GM12878 (cell line): Measurements from ENCODE around the gene CATSPERD. TPM values are rescaled to one million over a fixed set of nuclear protein-coding genes. Genes with fewer than 3 reads are reported as not detected.

Source experiments
- ATAC-seq: fragments of 200-7000 bp; cut with Tn5 transposase; 3 replicates; pipeline ENCODE4 v1.9.1; 2020; ENCODE audit warnings: mild to moderate bottlenecking, moderate library complexity
- BruUV-seq: library from RNA; stranded (reverse); fragments of 400-500 nt; replicated peaks from 2 replicates; lab custom pipeline; 2021; lab: Mats Ljungman, UMichigan
- CTCF ChIA-PET: fragments of 300-600 bp; sonication (Branson Sonifier 250); formaldehyde crosslinking; extraction: SDS; loops from one replicate; lab custom pipeline; 2021; ENCODE audit warnings: inconsistent platforms; lab: Yijun Ruan, JAX
- POLR2A ChIA-PET: fragments of 350-600 bp; formaldehyde crosslinking; extraction: SDS; loops from one replicate; lab custom pipeline; 2021; ENCODE audit warnings: inconsistent platforms; lab: Charles Lee
- RAD21 ChIA-PET: fragments of 300-600 bp; sonication (Branson Sonifier 250); formaldehyde crosslinking; loops from one replicate; lab custom pipeline; 2023; ENCODE audit warnings: antibody characterized with exemption; ENCODE audit not compliant: unreplicated experiment; lab: Charles Lee
- SMC1A ChIA-PET: fragments of 300-600 bp; sonication (Branson Sonifier 250); formaldehyde crosslinking; loops from one replicate; lab custom pipeline; 2023; ENCODE audit not compliant: unreplicated experiment, uncharacterized antibody; lab: Charles Lee
- DNase-seq: peaks from one replicate; pipeline ENCODE4 v3.0.0-alpha.2; 2011; ENCODE audit warnings: low read depth, low spot score
- FAIRE-seq: peaks from 3 replicates; lab custom pipeline; 2011; peaks lifted over from hg19 to GRCh38; lab: Jason Lieb, UNC
- H2AFZ ChIP-seq: 2 replicates; pipeline ENCODE4 v1.6.0; 2011; ENCODE audit warnings: low read depth, low read length, control low read depth; ENCODE audit not compliant: control insufficient read depth
- H3K27ac ChIP-seq: 2 replicates; pipeline ENCODE4 v1.5.1; 2011; ENCODE audit warnings: control low read depth; ENCODE audit not compliant: control insufficient read depth, insufficient read depth
- H3K27me3 ChIP-seq, 2 experiments: replicated peaks in 1 of 2; 2 replicates each; pipeline versions ENCODE4 v1.6.0 to v1.6.1; 2011; ENCODE audit warnings: low read length in 1 of 2; ENCODE audit not compliant: control insufficient read depth in 2 of 2, insufficient read depth in 2 of 2
- H3K36me3 ChIP-seq, 2 experiments: 2 replicates each; pipeline ENCODE4 v1.5.1; 2011; ENCODE audit warnings: low read length in 1 of 2; ENCODE audit not compliant: control insufficient read depth in 2 of 2, insufficient read depth in 2 of 2
- H3K4me1 ChIP-seq: 2 replicates; pipeline ENCODE4 v1.6.1; 2011; ENCODE audit warnings: mild to moderate bottlenecking, low read length, moderate library complexity, mixed read lengths; ENCODE audit not compliant: control insufficient read depth, insufficient read depth
- H3K4me2 ChIP-seq: 2 replicates; pipeline ENCODE4 v1.6.0; 2011; ENCODE audit warnings: control low read depth; ENCODE audit not compliant: control insufficient read depth, insufficient read depth
- H3K4me3 ChIP-seq: fragments of 200-600 bp; sonication (generic); 2 replicates; pipeline ENCODE4 v1.5.1; 2016
- H3K79me2 ChIP-seq: 2 replicates; pipeline ENCODE4 v1.6.0; 2011; ENCODE audit warnings: low read length; ENCODE audit not compliant: control insufficient read depth, insufficient read depth
- H3K9ac ChIP-seq: 2 replicates; pipeline ENCODE4 v1.8.0; 2011; ENCODE audit warnings: low read length, control low read depth, mixed read lengths; ENCODE audit not compliant: control insufficient read depth, insufficient read depth
- H3K9me3 ChIP-seq: replicated peaks from 3 replicates; pipeline ENCODE4 v1.5.1; 2011; ENCODE audit warnings: mild to moderate bottlenecking, low read length; ENCODE audit not compliant: control insufficient read depth, insufficient read depth
- H4K20me1 ChIP-seq: 2 replicates; pipeline ENCODE4 v1.6.0; 2011; ENCODE audit not compliant: control insufficient read depth, insufficient read depth
- BCL3 ChIP-seq: IDR thresholded peaks from 2 replicates; pipeline ENCODE4 v1.6.1; 2011; ENCODE audit warnings: borderline replicate concordance, low read depth, mild to moderate bottlenecking, moderate library complexity, low read length; ENCODE audit not compliant: insufficient read depth, poor library complexity, severe bottlenecking
- BRCA1 ChIP-seq: IDR thresholded peaks from 2 replicates; pipeline ENCODE4 v1.6.1; 2011; ENCODE audit warnings: low read depth, low read length, improper control_type of control experiment
- CHD4 ChIP-seq: fragments of 200-600 bp; sonication (generic); IDR thresholded peaks from 2 replicates; pipeline ENCODE4 v1.6.1; 2016; ENCODE audit warnings: mild to moderate bottlenecking
- DPF2 ChIP-seq: fragments of 450-650 bp; IDR thresholded peaks from 2 replicates; pipeline ENCODE4 v1.6.1; 2017; ENCODE audit warnings: mild to moderate bottlenecking
- E2F8 ChIP-seq: fragments of 450-650 bp; IDR thresholded peaks from 2 replicates; pipeline ENCODE4 v1.6.1; 2018; ENCODE audit warnings: mild to moderate bottlenecking, low read depth, moderate library complexity; ENCODE audit not compliant: partially characterized antibody
- EGR1 ChIP-seq, 2 experiments: IDR thresholded peaks; 1 replicate in 1 of 2; 2 replicates in 1 of 2; pipeline ENCODE4 v1.6.1; 2011 to 2012; ENCODE audit warnings: low read depth in 2 of 2, low read length in 2 of 2, borderline replicate concordance in 1 of 2, mild to moderate bottlenecking in 1 of 2, moderate library complexity in 1 of 2
- ESRRA ChIP-seq: IDR thresholded peaks from 2 replicates; pipeline ENCODE4 v1.6.1; 2012; ENCODE audit warnings: mild to moderate bottlenecking, low read length, improper control_type of control experiment
- HDAC2 ChIP-seq: fragments of 200-600 bp; sonication (generic); IDR thresholded peaks from 2 replicates; pipeline ENCODE4 v1.6.1; 2017
- HDAC6 ChIP-seq: fragments of 200-600 bp; sonication (generic); IDR thresholded peaks from one replicate; pipeline ENCODE4 v1.8.0; 2017; ENCODE audit warnings: antibody characterized with exemption; ENCODE audit not compliant: unreplicated experiment
- KLF5 ChIP-seq: fragments of 450-650 bp; IDR thresholded peaks from 2 replicates; pipeline ENCODE4 v1.6.1; 2014; ENCODE audit warnings: mild to moderate bottlenecking; ENCODE audit not compliant: partially characterized antibody
- MAX ChIP-seq: IDR thresholded peaks from 2 replicates; pipeline ENCODE4 v1.6.1; 2012; ENCODE audit warnings: low read depth, low read length, improper control_type of control experiment
- MEF2A ChIP-seq: IDR thresholded peaks from 2 replicates; pipeline ENCODE4 v1.6.1; 2011; ENCODE audit warnings: low read depth, mild to moderate bottlenecking, low read length, moderate library complexity; ENCODE audit not compliant: insufficient read depth
- NFXL1 ChIP-seq: fragments of 450-650 bp; IDR thresholded peaks from 2 replicates; pipeline ENCODE4 v1.6.1; 2017; ENCODE audit warnings: antibody characterized with exemption, mild to moderate bottlenecking, borderline replicate concordance
- PAX5 ChIP-seq: IDR thresholded peaks from 2 replicates; pipeline ENCODE4 v1.6.1; 2011; ENCODE audit warnings: low read depth, low read length, borderline replicate concordance
- RAD51 ChIP-seq: fragments of 450-650 bp; IDR thresholded peaks from 2 replicates; pipeline ENCODE4 v1.6.1; 2016; ENCODE audit warnings: moderate library complexity, mild to moderate bottlenecking, inconsistent platforms
- RELA ChIP-seq: fragments of 450-650 bp; IDR thresholded peaks from 2 replicates; pipeline ENCODE4 v1.8.0; 2014; ENCODE audit warnings: borderline replicate concordance; ENCODE audit not compliant: partially characterized antibody
- SIN3A ChIP-seq: IDR thresholded peaks from 2 replicates; pipeline ENCODE4 v1.6.1; 2012; ENCODE audit warnings: low read depth, low read length, improper control_type of control experiment
- WRNIP1 ChIP-seq: IDR thresholded peaks from 2 replicates; pipeline ENCODE4 v1.6.1; 2011; ENCODE audit warnings: low read depth, low read length, improper control_type of control experiment, borderline replicate concordance
- WGBS: methylation state at CpG from one replicate; pipeline ENCODE4 v1.1.6; 2016; ENCODE audit warnings: low lambda C conversion rate; ENCODE audit not compliant: insufficient replicate concordance, insufficient coverage; ENCODE audit errors: missing lambda C conversion rate; 5-methylcytosine and 5-hydroxymethylcytosine counted together
- in situ Hi-C: fragments of 300-500 bp; cut with MboI; formaldehyde crosslinking; loops from 9 replicates; pipeline ENCODE4 v1.14.3; 2018; ENCODE audit warnings: mixed read lengths
- intact Hi-C: fragments of 100-400 bp; cut with micrococcal nuclease; formaldehyde crosslinking; loops from one replicate; pipeline ENCODE4 v1.14.2; 2022; ENCODE audit not compliant: unreplicated experiment
- polyA plus RNA-seq, 11 experiments: library from polyadenylated mRNA; depleted of rRNA in 4 of 11; unstranded in 6 of 11; stranded (reverse) in 5 of 11; fragments of >200 nt; fragmentation: Nextera tagmentation in 4 of 11; fragmentation: Illumina TruSeq in 1 of 11; extraction: Ambion mirVana in 4 of 11; extraction: Trizol in 1 of 11; gene quantifications; 1 replicate in 1 of 11; 2 replicates in 10 of 11; pipeline versions ENCODE4 v1.2.1 to v1.2.3, GENCODE V29; 2011 to 2016; ENCODE audit warnings: inconsistent platforms in 2 of 11, missing spikeins in 2 of 11, low read depth in 1 of 11
- total RNA-seq, 4 experiments: library from RNA; depleted of rRNA in 3 of 4; stranded (reverse); fragments of >200 nt in 3 of 4; fragmentation: Illumina TruSeq in 1 of 4; extraction: Trizol in 1 of 4; gene quantifications; 2 replicates each; pipeline versions ENCODE4 v1.2.1 to v1.2.3, GENCODE V29; 2013 to 2021

Gene CATSPERD
- total and polyA plus RNA-seq, 10 of the 15 experiments (the other 5 are each of a cell fraction or from before 2014, with no cell fraction given) = 0.02 to 0.38 (median 0.11) TPM; not detected in 5

- DNase-seq (peak; percentile 94), FAIRE-seq (peak; percentile 97), ATAC-seq (peak; percentile 65)
- in situ Hi-C loops (no loop called here), intact Hi-C loops (loop anchor here (2.0 kb wide), 2 partner anchors 30 to 100 kb away; partner anchors contain the start of genes CATSPERD, DUS3L and LONP1)
- ChIA-PET CTCF (interaction anchor here (0.6 to 3.7 kb wide), 30 partner anchors 9 to 722 kb away, joined by 3 to 74 read pairs (median 4); partner anchors contain the start of genes CATSPERD, DUS3L, LONP1 and SAFB), POLR2A (interaction anchor here (0.6 to 2.0 kb wide), 10 partner anchors 8 to 366 kb away, joined by 3 to 14 read pairs (median 4); partner anchors contain the start of genes CATSPERD, LONP1, NDUFA11 and SAFB), SMC1A (interaction anchor here (0.5 to 1.7 kb wide), 4 partner anchors 31 to 113 kb away, joined by 3 to 5 read pairs (median 4); partner anchors contain the start of gene DUS3L), RAD21 (interaction anchor here (1.1 to 1.9 kb wide), 4 partner anchors 28 to 214 kb away, joined by 3 to 7 read pairs (median 5); partner anchors contain the start of genes CATSPERD, LONP1, SAFB and SAFB2)
- peaks cover 8% of the 10 kb centered on the region for H3K4me1 ChIP-seq
- 2% methylated on average over 73 of the region's 73 CpGs for WGBS
- H3K9ac ChIP-seq = peak within 1 kb of the TSS; percentile 98
- no peaks in the 10 kb centered on the region; the same call in 2 of the 3 replicates for H3K9me3 ChIP-seq
- peak within 1 kb of the TSS; percentile 94 for H3K4me3 ChIP-seq
- peak within 1 kb of the TSS; percentile 94 for H3K27ac ChIP-seq
- H3K4me2 ChIP-seq = peak within 1 kb of the TSS; percentile 68
- H4K20me1 ChIP-seq = no peaks in the 10 kb centered on the region; the same call in none of the 2 replicates
- no TSS peak for BruUV-seq
- peaks cover 49% of the 10 kb centered on the region for H3K79me2 ChIP-seq
- H3K27me3 ChIP-seq = no peaks in the 10 kb centered on the region
- peaks cover 6 to 37% of the 10 kb centered on the region in 2 experiments; a peak in 3 of 4 replicates for H3K36me3 ChIP-seq
- H2AFZ ChIP-seq = peak within 1 kb of the TSS; percentile 86
- TF ChIP-seq WRNIP1 (no peak), SIN3A (peak; percentile 63; the same call in 1 of the 2 replicates), MAX (peak; percentile 75), RAD51 (no peak), RELA (peak; percentile 78), KLF5 (peak; percentile 79), ESRRA (no peak), CHD4 (no peak), BRCA1 (no peak), HDAC2 (no peak), NFXL1 (no peak), EGR1 (IDR thresholded peaks at IDR 0.05; ENCODE audit: borderline replicate concordance in 1 of 2, low read depth in 2 of 2, low read length in 2 of 2) (peak in 1 of 2 experiments; percentile 73; a peak in 1 of 3 replicates), BCL3 (no peak), DPF2 (peak; percentile 83), PAX5 (peak; percentile 57; the same call in 1 of the 2 replicates), E2F8 (no peak), HDAC6 (peak; percentile 80), MEF2A (0 out of 2 replicates have a peak, but pooled peaks have one; percentile 43)
Measured at GRCh38 chr19:5690125-5690954, 30.1 kb upstream of the CATSPERD start, which contains the start of gene RPL36. Gene RPL36, plus strand, starts transcription at chr19:5690295. Its CDS starts 213 bp downstream, at chr19:5690508.
